Fibroblast of skin of back (primary cell): Measurements from ENCODE around the gene SESTD1.
"Not testable (repeated sequence)": the region's sequence is repeated elsewhere in the genome, so short reads cannot be mapped to it uniquely, and the experiment has no call there.

Source experiments
- DNase-seq: peaks from one replicate; pipeline ENCODE4 v3.0.0-alpha.2; 2013

The SESTD1 gene

DNA sequence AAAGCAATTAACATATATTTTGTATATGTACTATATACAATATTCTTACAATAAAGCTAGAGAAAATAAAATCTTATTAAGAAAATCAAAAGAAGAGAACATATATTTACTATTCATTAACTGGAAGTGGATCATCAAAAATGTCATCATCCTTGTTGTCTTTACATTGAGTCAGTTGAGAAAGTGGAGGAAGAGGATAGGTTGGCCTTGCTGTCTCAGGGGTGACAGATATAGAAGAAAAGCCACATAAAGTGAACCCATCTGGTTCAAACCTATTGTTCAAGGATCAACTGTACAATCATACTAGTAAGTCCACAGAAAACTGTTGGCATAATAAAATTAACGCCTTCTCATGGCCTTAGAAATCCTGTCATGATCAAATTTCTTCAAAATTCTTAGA is 26.6 kb downstream of the SESTD1 start:
- DNase-seq: no peak

DNA sequence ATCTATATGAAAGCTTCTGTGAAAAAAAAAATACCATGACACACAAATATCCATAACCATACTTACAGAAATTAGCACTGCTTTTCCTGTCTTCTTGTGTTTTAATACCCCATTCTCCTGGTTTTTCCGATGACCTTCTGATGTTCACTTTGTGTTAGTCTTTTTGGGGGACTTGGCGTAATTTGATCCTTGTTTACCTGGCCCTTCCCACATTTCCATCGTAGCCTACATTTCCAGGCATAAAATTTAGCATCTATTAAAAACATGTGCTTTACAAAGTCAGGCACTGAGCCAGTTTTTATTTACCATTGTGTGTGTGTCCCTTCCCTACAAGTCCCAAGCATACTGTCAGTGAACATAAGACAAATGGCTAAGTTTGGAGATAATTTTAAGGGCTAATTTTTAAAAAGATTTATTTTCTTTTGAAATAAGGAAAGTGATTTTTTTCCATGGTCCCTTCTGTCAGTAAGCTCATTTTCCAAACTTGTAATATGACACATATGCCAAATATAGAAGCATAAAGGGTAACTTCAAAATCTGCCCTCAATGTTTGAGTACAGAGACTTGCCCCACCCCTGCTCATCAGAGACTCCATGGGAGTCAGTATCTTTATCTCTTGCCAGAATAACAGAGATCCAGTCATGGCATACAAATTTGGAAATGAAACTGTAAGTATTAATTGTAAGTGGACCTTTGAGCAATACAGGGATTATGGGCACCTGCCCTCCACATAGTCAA is 27.3 kb downstream of the SESTD1 start:
- DNase-seq: peak; percentile 30

DNA sequence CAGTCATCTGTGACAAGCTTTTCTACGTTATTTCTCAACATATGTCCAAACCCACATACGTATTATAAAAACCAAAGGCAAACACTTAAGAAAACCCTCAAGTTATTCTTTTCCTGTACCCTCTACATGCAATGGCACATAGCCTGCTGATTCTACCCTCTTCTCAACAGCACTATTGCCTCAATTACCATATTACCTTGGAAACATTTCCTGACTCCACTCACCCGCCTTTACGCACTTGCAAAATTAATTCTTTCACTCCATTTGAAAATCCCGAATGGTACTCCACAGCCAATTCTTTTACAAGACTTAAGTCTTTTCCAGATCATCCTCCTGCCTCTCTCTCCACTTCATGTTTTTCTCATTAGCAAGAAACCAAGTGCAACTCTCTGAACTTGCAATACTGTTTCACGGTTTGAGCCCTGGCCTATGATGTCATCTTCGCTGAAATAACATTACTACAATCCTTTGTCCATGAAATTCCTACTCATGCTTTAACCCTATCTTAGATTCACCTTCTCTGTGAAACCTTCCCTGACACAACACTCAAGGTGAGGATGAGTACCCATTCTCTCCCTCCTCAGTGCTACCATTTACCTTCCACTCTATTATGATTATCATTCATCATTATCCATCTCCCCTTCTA is 29.0 kb downstream of the SESTD1 start:
- DNase-seq: peak; percentile 67

DNA sequence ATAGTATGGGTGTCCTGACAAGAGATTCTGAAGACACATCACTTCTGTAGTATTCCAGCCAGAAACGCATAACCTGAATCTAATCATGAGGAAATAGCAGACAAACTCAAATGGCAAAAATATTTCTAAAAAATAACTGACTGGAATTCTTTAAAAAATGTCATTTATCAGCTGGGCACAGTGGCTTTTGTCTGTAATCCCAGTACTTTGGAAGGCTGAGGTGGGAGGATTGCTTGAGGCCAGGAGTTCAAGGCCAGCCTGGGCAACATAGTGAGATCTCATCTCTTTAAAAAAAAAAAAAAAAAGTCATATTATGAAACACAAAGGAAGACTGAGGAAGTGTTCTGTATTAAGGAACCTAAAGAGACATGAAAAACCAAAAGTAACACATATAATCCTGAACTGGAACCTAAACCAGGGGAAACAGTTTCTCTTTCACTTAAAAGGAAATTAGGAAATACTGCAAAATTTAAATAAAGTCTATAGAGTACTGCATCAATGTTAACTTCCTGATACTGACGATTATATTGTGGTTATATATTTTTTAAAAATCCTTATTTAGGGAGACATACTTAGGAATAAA is 29.9 kb downstream of the SESTD1 start:
- DNase-seq: no peak

DNA sequence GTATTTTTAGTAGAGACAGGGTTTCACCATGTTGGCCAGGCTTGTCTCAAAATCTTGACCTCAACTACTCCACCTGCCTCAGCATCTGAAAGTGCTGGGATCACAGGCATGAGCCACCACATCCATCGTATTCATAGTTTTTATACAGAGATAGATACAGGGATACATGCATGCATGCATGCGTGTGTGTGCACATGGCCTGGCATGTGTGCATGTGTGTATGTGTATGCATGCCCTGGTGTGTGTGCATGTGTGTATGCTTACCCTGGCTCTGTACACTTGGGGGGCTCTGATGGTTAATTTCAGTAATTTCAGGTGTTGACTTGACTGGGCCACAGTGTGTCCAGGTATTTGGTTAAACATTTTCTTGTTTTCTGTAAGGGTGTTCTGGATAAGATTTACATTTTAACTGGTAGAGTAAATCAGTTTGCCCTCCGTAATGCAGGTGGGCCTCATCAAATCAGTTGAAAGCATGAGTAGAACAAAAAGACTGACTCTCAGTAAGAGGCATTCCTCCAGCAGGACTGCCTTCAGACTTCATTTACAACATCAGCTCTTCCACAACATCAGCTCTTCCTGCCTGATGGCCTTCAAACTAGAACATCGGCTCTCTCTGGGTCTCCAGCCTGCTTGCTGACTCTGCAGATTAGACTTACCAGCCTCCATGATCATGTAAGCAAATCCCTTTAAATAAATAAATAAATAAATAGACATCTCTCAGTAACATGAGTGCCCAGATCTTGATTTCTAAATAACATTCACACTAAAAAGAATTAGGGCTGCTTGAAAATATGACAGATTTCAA is 30.8 kb downstream of the SESTD1 start:
- no peak for DNase-seq

DNA sequence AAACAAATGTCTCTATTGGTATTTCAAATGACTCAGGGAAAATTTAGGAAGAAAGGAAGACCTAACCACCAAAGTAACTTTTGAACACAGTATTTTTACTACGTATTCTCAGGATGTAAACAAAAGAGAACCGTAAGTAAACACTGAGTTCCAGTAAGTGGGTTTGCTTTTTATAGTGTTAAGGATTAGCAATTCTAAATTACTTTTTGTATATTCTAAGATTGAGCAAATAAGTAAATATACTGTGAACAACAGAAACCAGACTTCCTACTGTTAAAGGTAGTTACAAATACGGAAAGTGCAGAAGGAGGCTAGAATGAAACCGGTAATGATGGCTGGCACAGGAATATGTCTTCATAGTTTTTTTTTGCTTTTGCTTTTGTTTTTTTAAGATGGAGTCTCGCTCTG is 31.5 kb downstream of the SESTD1 start:
- no peak for DNase-seq

DNA sequence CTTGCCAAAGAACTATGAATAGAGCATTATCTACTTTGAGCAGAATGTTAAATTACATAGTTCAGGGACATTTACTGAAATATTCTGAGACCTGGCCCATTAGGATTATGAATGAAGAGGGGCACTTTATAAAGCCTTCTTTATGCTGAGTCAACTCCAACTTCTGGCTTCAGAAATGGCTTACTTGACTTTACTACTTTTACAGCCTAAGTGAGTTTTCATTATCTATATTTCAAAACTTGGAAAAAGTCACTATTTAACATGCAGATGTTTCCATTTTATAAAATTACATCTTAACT is 37.7 kb downstream of the SESTD1 start:
- no peak for DNase-seq

DNA sequence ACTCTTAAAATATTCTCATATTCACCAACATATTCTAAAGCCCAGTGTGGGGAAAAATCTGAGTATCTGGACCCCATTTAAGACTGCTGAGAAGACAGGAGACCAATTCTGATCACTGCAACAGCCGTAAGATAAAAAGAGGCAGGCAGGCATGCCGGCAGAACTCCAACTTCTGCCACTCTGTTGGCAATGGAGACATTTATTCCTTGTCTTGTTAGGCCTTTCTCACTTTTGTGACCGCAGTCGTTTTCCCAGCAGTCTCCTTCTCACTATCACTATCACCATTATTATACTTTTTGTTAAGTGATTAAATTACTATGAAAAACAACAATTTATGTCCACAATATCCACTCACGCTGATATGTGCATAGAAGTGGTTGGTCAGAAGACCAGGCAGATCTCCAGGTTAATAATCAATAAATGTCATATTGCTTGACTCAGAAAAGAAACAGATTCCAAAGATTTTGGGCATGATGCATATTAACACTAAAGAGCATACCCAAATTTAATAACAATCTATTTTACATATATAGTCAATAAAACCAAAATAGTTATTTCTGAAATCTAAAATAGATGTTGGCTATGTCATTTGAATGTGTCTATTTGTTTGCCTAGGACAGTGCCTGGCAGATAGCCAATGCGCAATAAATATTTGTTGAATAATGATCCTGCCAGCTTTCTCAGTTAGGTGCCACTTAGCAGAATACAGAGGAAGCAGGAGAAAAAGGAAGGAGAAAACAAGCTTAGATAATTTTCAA is 38.2 kb downstream of the SESTD1 start:
- no peak for DNase-seq

DNA sequence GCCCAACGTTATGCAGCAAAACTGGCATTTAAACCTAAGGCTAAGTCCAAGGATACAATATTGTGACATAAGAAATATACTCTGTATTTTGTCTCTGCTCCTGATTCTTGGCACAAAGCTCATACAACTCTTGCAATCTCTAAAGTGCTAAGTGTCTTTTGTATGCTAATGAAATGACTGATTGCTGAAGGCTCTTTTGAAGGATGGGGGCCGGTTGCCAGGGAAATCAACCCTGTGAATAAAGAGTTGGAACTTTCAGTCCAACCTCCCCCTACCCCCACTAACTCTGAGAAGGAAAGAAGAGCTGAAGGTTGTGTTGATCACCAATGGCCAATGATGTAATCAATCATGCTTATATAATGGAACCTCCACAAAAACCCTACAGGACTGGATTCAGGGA is 40.3 kb downstream of the SESTD1 start:
- DNase-seq: no peak

DNA sequence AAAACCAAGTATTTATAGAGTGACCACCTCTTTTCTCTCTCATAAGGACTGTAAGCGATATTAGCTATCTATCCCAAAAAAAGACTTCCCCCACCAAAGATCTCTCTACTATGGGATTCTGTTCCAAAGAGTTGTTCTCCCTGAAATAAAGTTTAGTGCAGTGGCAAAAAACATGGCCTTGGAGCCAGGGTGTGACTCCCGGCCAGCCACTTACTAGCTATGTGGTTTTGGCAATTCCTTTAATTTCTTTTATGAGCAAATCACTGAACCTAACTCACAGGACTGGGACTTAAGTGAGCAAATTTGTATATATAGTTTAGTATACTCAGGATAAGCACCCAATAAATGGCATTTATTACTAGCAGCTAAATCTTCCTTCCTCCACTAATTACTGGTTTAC is 42.6 kb downstream of the SESTD1 start:
- DNase-seq: no peak

DNA sequence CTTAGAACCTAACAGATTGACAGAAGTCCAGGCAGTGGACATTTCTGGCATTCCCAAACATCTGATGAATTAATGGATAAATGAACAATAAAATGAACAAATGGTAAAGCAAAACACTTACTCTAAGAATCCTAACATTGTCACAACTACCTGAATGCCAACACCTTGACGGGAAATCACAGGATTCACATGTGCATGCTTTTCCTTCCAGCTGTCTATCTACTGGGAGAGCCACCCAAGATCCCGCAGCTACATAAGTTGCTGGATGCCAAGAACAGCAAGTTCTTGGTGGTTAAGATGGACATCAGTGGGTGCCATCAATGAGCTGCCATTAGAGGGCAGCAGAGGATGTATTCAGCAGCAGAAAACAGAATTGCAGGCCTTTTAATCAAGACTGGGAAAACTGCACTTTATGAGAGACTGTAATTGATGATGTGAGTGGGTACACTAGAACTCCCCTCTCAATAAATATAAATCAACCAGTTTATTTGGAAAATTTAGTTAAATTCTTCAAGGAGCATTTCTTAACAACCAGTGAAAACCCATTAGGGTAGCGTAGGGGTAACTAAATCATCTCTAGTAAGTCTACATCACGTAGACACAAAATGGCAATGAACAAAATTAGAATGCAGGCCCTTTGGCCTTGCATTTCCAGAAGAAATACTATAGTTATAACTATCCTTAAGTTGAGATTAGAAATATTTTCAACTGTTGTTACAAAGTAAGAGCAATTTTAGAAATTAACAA is 45.6 kb downstream of the SESTD1 start:
- DNase-seq: peak; percentile 72

DNA sequence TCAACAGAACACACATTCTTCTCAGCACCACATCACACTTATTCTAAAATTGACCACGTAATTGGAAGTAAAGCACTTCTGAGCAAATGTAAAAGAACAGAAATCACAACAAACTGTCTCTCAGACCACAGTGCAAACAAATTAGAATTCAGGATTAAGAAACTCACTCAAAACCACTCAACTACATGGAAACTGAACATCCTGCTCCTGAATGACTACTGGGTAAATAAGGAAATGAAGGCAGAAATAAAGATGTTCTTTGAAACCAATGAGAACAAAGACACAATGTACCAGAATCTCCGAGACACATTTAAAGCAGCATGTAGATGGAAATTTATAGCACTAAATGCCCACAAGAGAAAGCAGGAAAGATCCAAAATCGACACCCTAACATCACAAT is 50.0 kb downstream of the SESTD1 start:
- DNase-seq: not testable (repeated sequence)

DNA sequence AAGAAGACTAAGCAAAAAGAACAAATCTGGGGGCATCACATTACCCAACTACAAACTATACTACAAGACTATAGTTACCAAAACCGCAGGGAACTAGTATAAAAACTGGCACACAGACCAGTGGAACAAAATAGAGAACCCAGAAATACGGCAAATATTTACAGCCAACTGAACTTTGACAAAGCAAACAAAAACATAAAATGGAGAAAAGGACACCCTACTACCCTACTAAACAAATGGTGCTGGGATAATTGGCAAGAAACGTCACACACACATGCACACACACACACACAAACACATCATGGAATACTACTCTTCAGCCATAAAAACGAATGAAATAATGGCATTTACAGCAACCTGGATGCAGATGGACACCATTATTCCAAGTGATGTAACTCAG is 53.3 kb downstream of the SESTD1 start:
- no peak for DNase-seq

DNA sequence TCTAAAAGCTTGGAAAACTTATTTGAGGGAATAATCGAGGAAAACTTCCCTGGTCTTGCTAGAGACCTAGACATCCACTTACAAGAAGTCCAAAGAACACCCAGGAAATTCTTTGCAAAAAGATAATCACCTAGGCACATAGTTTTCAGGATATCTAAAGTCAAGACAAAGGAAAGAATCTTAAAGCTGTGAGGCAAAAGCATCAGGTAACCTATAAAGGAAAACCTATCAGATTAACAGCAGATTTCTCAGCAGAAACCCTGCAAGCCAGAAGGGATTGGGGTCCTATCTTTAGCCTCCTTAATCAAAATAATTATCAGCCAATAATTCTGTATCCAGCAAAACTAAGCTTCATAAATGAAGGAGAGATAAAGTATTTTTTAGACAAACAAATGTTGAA is 56.4 kb downstream of the SESTD1 start:
- DNase-seq: not testable (repeated sequence)

DNA sequence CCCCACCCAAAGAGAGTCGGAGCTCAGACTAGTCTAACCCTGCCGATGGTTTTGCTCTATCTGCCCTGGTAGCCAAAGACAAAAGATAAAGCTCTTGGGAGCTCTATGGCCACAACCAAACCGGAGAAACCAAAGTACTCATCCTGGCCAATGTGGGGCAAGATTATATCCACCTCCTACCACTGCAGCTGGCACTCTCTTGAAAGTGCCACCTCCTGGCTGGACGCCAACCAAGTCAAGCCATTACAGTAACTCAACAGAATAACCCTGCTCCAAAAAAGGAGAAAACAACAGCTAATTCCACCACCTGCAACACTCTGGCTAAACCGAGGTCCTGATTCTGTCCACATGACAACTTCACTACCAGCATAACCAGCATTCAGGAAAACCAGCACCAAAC is 57.6 kb downstream of the SESTD1 start:
- no peak for DNase-seq

DNA sequence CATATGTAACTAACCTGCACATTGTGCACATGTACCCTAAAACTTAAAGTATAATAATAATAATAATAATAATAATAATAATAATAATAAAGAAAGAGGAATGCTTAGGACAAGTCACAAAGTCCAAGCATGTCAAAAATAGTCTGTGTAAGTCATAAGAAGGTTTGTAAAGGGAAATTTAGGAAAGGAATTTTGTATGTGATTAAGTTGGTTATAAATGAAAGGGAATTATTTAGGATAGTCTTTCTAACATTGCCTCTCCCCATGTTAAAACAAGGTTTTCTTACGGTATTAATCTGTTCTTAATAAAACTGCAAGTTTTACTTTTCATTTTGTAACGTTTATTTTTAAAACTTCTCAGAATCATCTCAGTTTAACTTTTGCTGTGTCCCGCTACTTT is 62.8 kb downstream of the SESTD1 start:
- DNase-seq: peak; percentile 32

DNA sequence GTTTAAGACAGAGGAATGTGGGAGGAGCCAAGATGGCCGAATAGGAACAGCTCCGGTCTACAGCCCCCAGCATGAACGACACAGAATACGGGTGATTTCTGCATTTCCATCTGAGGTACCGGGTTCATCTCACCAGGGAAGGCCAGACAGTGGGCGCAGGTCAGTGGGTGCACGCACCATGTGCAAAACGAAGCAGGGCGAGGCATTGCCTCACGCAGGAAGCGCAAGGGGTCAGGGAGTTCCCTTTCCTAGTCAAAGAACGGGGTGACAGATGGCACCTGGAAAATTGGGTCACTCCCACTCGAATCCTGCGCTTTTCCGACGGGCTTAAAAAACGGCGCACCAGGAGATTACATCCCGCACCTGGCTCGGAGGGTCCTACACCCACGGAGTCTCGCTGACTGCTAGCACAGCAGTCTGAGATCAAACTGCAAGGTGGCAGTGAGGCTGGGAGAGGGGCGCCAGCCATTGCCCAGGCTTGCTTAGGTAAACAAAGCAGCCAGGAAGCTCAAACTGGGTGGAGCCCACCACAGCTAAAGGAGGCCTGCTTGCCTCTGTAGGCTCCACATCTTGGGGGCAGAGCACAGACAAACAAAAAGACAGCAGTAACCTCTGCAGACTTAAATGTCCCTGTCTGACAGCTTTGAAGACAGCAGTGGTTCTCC is 68.6 kb downstream of the SESTD1 start:
- not testable (repeated sequence) for DNase-seq

DNA sequence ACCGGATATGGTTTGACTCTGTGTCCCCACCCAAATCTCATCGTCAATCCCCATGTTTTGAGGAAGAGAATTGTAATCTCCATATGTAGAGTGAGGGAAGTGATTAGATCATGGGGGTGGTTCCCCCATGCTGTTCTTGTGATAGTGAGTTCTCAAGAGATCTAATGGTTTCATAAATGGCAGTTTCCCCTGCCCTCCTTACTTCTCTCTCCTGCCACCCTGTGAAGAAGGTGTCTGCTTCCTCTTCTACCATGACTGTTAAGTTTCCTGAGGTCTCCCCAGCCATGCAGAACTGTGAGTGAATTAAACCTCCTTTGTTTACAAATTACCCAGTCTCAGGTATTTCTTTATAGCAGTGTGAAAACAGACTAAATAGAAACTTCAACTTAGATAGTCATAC is 69.5 kb downstream of the SESTD1 start:
- DNase-seq: no peak

DNA sequence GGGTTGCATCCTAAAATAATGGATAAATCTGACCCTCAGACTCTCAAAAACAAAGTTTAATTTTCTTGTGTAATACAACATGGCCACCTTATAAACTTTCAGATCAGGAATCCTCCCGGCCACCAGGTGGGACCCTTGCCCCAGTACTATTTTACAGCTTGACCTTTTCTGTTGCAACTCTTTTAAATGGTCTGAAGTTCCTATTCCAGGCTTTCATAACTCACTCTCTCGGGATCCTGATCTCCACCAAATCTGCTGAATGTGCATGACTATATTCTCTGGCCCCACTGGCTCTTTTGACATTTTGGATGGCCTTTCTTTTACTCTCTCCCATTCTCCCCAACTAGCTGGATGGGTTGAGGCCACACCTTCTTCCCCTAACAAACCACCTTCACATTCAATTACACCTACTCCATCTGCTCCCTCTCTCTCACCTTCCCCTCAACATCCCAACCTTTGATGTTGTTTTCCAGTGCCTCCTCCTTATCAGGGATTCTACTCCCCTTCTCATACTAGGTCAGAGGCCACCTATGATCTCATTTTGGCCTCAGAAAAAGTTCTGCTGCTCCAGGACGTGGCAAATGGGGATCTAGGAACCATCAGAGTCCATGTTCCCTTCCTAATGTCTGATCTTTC is 70.8 kb downstream of the SESTD1 start:
- no peak for DNase-seq

DNA sequence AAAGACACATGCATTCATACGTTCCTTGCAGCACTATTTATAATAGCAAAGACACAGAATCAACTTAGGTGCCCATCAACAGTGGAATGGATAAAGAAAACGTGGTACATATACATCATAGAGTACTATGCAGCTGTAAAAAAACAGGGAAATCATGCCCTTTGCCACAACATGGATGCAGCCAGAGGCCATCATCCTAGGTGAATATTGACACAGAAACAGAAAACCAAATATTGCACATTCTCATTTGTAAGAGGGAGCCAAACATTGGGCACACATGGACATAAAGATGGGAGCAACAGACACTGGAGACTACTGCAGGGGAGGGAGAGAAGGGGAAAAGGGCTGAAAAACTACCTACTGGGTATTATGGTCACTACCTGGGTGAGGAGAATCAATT is 73.5 kb downstream of the SESTD1 start:
- DNase-seq: no peak

DNA sequence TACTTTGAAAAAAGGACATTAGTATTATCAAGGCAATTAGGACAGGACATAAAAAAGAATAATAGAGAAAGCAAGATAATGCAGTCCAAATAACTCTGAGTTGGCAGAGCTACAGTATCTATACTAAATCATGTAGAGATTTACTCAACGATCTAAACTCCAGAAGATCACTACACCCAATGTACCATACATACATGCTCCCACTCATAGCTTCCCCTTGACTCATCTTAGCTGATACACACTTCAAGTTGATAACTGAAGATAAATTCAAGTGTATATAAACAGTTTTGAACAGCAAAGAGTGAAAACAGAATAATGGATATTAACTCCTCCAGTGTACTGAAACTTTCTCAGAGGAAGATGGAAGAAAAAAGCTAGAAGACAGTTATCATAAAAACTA is 78.5 kb downstream of the SESTD1 start:
- peak; percentile 7 for DNase-seq
